MCF 10A (cell line): ENCODE measurements around the gene OTUD5. TPM values are rescaled to one million over a fixed set of nuclear protein-coding genes. Genes with fewer than 3 reads are reported as not detected.
A peak's percentile ranks its signal among the peaks of the same experiment; 100 is the strongest.

ENCODE experiments used
- BruUV-seq: library from RNA; stranded (reverse); fragments of 400-500 nt; replicated peaks from 2 replicates; lab custom pipeline; 2021; lab: Mats Ljungman, UMichigan
- CTCF ChIA-PET: fragments of 300-600 bp; sonication (Branson Sonifier 250); formaldehyde crosslinking; extraction: SDS; loops from one replicate; lab custom pipeline; 2021; ENCODE audit warnings: antibody characterized with exemption, inconsistent platforms; lab: Yijun Ruan, JAX
- POLR2A ChIA-PET: fragments of 300-600, 350-650 bp; sonication (Branson Sonifier 250); formaldehyde crosslinking; extraction: SDS; loops from one replicate; lab custom pipeline; 2020; ENCODE audit warnings: antibody characterized with exemption, inconsistent platforms; lab: Yijun Ruan, JAX
- DNase-seq: peaks from one replicate; pipeline ENCODE4 v3.0.0-alpha.2; 2018; ENCODE audit not compliant: unreplicated experiment
- H3K27ac Mint-ChIP-seq: one replicate; pipeline ENCODE4 v1.8.0; 2022; ENCODE audit warnings: mild to moderate bottlenecking, low read depth, mixed read lengths; ENCODE audit not compliant: unreplicated experiment
- H3K27me3 Mint-ChIP-seq: one replicate; pipeline ENCODE4 v1.8.0; 2022; ENCODE audit warnings: mixed read lengths; ENCODE audit not compliant: insufficient read depth, unreplicated experiment
- H3K36me3 Mint-ChIP-seq: one replicate; pipeline ENCODE4 v1.8.0; 2022; ENCODE audit warnings: mild to moderate bottlenecking, moderate library complexity, mixed read lengths; ENCODE audit not compliant: insufficient read depth, unreplicated experiment
- H3K4me1 Mint-ChIP-seq: one replicate; pipeline ENCODE4 v1.8.0; 2022; ENCODE audit warnings: mixed read lengths; ENCODE audit not compliant: insufficient read depth, unreplicated experiment
- H3K4me3 Mint-ChIP-seq: one replicate; pipeline ENCODE4 v1.8.0; 2022; ENCODE audit warnings: mild to moderate bottlenecking, moderate library complexity, mixed read lengths; ENCODE audit not compliant: unreplicated experiment
- H3K9me3 Mint-ChIP-seq: one replicate; pipeline ENCODE4 v1.8.0; 2022; ENCODE audit warnings: mixed read lengths; ENCODE audit not compliant: unreplicated experiment
- intact Hi-C: fragments of 100-400 bp; cut with micrococcal nuclease; formaldehyde crosslinking; loops from 2 replicates; pipeline ENCODE4 v1.14.1; 2022
- total RNA-seq: library from RNA; stranded (reverse); gene quantifications from 2 replicates; pipeline ENCODE4 v1.2.3, GENCODE V29; 2022
- TF ChIP-seq, protein P1 (sequence below): fragments of 200-600 bp; IDR thresholded peaks from one replicate; pipeline ENCODE4 v1.8.0; 2022; ENCODE audit warnings: antibody characterized with exemption, mild to moderate bottlenecking; ENCODE audit not compliant: unreplicated experiment

Gene OTUD5
- total RNA-seq, 1 experiment from 2014 or later = 38.7 TPM

DNA sequence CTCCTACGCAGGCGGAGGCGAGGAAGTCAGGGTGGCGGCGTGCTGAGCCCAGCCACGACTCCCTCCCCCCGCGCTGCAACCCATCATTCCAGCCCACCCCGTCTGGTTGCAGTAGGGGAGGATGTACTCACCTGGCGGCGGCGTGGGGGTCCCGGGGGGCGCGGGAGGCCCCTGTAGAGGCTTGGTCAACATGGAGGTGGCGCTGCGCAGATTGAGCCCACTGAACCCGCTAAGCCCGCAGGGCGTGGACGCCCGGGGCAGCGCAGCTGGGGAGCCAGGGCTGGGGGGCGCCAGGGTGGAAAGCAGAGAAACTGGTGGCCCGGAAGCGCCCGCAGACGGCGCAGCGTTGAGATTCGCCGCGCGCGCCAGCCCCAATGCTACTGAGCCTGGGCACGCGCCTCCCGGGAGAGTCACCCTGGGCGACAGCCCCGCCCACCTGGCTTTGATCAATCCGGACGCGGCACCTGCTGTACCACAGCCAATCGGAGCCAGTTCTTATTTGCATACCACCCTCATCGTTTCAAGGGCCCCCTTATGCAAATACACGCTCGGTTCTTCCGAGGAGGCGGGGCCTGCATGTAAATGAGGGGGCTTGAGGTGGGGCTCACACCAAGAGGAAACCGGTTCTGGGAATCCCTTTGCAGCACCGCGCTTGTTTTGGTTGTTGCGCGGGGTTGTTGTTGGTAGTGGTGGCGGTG, 38.6 kb downstream of the OTUD5 start, which contains the start of gene PIM2:
TSS of gene PIM2 (minus strand) at position 382 of the 698 bp plus-strand sequence. CDS start at position 192, 190 bp downstream.
- Mint-ChIP-seq H3K9me3 (no peaks in the 10 kb centered on the region), H3K27ac (peak within 1 kb of the TSS; percentile 96), H3K36me3 (peaks cover 23% of the 10 kb centered on the region), H3K4me1 (peaks cover 15% of the 10 kb centered on the region), H3K4me3 (peak within 1 kb of the TSS; percentile 94), H3K27me3 (no peaks in the 10 kb centered on the region)
- intact Hi-C loops = loop anchor here (2.0 to 5.0 kb wide), 3 partner anchors 40 to 124 kb away; partner anchors contain the start of genes HDAC6 and TFE3
- ChIA-PET CTCF (interaction anchor here (0.6 to 0.9 kb wide), 2 partner anchors 27 to 124 kb away, joined by 4 to 5 read pairs; partner anchors contain the start of gene TFE3), POLR2A (interaction anchor here (0.5 to 1.9 kb wide), 8 partner anchors 21 to 960 kb away, joined by 3 to 7 read pairs (median 4); partner anchors contain the start of genes HDAC6, PQBP1, TIMM17B and USP27X)
- TF ChIP-seq, protein P1, sequence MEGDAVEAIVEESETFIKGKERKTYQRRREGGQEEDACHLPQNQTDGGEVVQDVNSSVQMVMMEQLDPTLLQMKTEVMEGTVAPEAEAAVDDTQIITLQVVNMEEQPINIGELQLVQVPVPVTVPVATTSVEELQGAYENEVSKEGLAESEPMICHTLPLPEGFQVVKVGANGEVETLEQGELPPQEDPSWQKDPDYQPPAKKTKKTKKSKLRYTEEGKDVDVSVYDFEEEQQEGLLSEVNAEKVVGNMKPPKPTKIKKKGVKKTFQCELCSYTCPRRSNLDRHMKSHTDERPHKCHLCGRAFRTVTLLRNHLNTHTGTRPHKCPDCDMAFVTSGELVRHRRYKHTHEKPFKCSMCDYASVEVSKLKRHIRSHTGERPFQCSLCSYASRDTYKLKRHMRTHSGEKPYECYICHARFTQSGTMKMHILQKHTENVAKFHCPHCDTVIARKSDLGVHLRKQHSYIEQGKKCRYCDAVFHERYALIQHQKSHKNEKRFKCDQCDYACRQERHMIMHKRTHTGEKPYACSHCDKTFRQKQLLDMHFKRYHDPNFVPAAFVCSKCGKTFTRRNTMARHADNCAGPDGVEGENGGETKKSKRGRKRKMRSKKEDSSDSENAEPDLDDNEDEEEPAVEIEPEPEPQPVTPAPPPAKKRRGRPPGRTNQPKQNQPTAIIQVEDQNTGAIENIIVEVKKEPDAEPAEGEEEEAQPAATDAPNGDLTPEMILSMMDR = no peak
- DNase-seq = peak; percentile 91
- no TSS peak for BruUV-seq

DNA sequence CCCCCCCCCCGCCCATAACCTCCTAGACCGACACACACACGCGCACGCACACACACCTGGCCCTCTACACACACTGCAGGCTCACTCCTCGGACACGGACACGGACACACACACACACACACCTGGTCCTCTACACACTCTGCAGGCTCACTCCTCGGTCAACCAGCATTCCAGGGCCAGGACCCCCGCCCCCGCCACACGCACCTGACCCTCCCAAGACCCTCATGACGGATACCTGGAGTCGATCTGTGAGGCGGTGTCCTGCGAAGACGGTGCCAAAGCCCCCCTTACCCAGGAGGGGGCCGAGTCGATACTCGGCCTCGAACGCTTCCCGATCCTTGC, 39.1 kb downstream of the OTUD5 start:
- no TSS peak for BruUV-seq
- ChIA-PET CTCF (interaction anchor here (0.6 kb wide), 3 partner anchors 9 to 167 kb away, joined by 3 to 4 read pairs (median 3); no protein-coding TSS in a partner anchor), POLR2A (interaction anchor here (0.9 to 1.2 kb wide), 3 partner anchors 27 to 117 kb away, joined by 3 to 6 read pairs (median 4); partner anchors contain the start of genes HDAC6 and OTUD5)
- no peaks in the 10 kb centered on the region for H3K9me3 Mint-ChIP-seq
- intact Hi-C loops = loop anchor here (2.0 to 5.0 kb wide), 3 partner anchors 41 to 124 kb away; partner anchors contain the start of genes HDAC6 and TFE3
- peaks cover 28% of the 10 kb centered on the region for H3K36me3 Mint-ChIP-seq
- peak overlapping the region; percentile 94 for H3K4me3 Mint-ChIP-seq
- H3K27me3 Mint-ChIP-seq = no peaks in the 10 kb centered on the region
- TF ChIP-seq, protein P1 = no peak
- DNase-seq = no peak
- H3K27ac Mint-ChIP-seq = peak overlapping the region; percentile 96
- H3K4me1 Mint-ChIP-seq = peaks cover 15% of the 10 kb centered on the region

DNA sequence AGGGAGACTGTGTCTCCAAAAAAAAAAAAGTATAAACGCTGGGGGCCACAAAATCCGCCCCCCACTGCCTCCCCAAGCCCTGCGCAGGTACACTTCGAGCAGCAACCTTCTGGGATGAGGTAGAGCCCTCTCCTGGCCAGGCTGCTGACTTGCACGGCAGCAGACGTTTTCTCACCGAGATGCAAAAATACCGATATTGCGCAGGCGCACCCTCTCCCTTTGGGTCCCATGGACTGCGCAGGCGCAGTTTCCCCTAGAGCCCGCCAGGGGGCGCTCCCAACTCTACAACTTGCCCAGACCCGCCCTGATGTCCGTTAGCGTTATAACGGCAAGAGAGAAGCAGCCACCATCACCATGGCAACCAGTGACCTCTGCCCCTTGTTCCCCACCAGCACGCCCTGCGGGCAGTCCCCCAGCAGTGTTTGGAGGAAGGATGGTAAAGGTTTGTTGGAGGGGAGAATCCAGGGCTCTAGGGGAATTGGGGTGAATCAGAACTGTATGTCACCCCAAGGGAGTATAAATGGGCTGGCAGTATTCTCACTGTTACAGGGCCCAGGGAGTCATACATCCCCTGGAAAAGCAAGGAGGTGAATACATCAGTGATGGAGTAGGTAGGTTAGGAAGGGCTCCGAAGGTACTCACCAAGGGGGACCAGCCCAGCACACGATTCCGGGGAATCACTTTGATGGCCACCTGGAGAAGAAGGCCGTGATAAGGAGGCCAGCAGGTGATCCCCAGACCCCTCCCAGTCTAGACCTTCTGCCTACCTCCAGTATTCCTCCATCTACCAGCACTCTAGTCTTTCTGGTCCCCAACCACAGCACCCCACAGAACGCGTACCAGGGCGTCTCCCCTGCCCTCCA, 40.0 kb downstream of the OTUD5 start:
- TF ChIP-seq, protein P1 = peak; percentile 75
- ChIA-PET POLR2A (interaction anchor here (0.9 to 1.0 kb wide), 2 partner anchors 41 to 116 kb away, joined by 4 to 6 read pairs; partner anchors contain the start of genes HDAC6 and OTUD5), CTCF (interaction anchor here (0.6 to 1.0 kb wide), 6 partner anchors 10 to 1547 kb away, joined by 3 to 6 read pairs (median 3); partner anchors contain the start of gene ZNF157)
- Mint-ChIP-seq H3K36me3 (peaks cover 26% of the 10 kb centered on the region), H3K27ac (peak overlapping the region; percentile 96), H3K4me3 (peak overlapping the region; percentile 94), H3K27me3 (no peaks in the 10 kb centered on the region), H3K4me1 (peaks cover 18% of the 10 kb centered on the region), H3K9me3 (no peaks in the 10 kb centered on the region)
- peak; percentile 88 for DNase-seq
- no TSS peak for BruUV-seq
- intact Hi-C loops = loop anchor here (1.0 to 5.0 kb wide), 5 partner anchors 26 to 125 kb away; partner anchors contain the start of genes HDAC6 and TFE3
